Stimulated activated naive CD8-positive, alpha-beta T cell treated with anti-CD3 and anti-CD28 coated beads, Interleukin-15, amount 100 ng/mL, for 72 hours (primary cell): ENCODE data around the gene TFPI.
"Not testable (repeated sequence)": the region's sequence is repeated elsewhere in the genome, so short reads cannot be mapped to it uniquely, and the experiment has no call there.

Experiments
- ATAC-seq: fragments of 150-1000 bp; cut with Tn5 transposase; 2 replicates; pipeline ENCODE4 v1.10.0; 2021; ENCODE audit warnings: mild to moderate bottlenecking, moderate library complexity
- DNase-seq, 2 donors: peaks; one replicate each; pipeline ENCODE4 v3.0.0; 2021 to 2022
- H3K27ac Mint-ChIP-seq, 2 donors: one replicate each; pipeline ENCODE4 v1.8.0; 2022; ENCODE audit warnings: mild to moderate bottlenecking in 2 of 2, mixed read lengths in 2 of 2, moderate library complexity in 2 of 2
- H3K27me3 Mint-ChIP-seq: one replicate; pipeline ENCODE4 v1.8.0; 2022; ENCODE audit warnings: mixed read lengths
- H3K4me1 Mint-ChIP-seq: one replicate; pipeline ENCODE4 v1.8.0; 2022; ENCODE audit warnings: mild to moderate bottlenecking, mixed read lengths
- H3K4me3 Mint-ChIP-seq, 2 donors: one replicate each; pipeline ENCODE4 v1.8.0; 2022; ENCODE audit warnings: mild to moderate bottlenecking in 2 of 2, mixed read lengths in 2 of 2, moderate library complexity in 1 of 2
- H3K9me3 Mint-ChIP-seq, 2 donors: one replicate each; pipeline ENCODE4 v1.8.0; 2022; ENCODE audit warnings: mixed read lengths in 2 of 2

The TFPI gene

GRCh38 chr2:187554011-187554703 is at the start of gene TFPI:
Gene TFPI, minus strand, starts transcription at chr2:187554435. Its CDS starts 50,667 bp downstream, at chr2:187503768.
- ATAC-seq = no peak
- Mint-ChIP-seq H3K27me3 (peaks cover 17% of the 10 kb centered on the region), H3K4me3 (peak within 1 kb of the TSS; percentile 33 to 40), H3K4me1 (peaks cover 11% of the 10 kb centered on the region), H3K27ac (peak within 1 kb of the TSS in 1 of 2 donors; percentile 19), H3K9me3 (no peaks in the 10 kb centered on the region)
- DNase-seq = no peak

- H3K27ac Mint-ChIP-seq = no peak overlapping the region
- no peak overlapping the region for H3K4me3 Mint-ChIP-seq
- DNase-seq = no peak
- H3K9me3 Mint-ChIP-seq = peaks cover 5 to 8% of the 10 kb centered on the region in 2 donors
- ATAC-seq = no peak
- no peaks in the 10 kb centered on the region for H3K4me1 Mint-ChIP-seq
- no peaks in the 10 kb centered on the region for H3K27me3 Mint-ChIP-seq
Measured at GRCh38 chr2:187594801-187595200, 40.6 kb upstream of the TFPI start.

GRCh38 chr2:187593697-187594096 is 39.5 kb upstream of the TFPI start:
- ATAC-seq (no peak), DNase-seq (no peak)
- Mint-ChIP-seq H3K27me3 (no peaks in the 10 kb centered on the region), H3K4me1 (no peaks in the 10 kb centered on the region), H3K9me3 (peaks cover 7 to 8% of the 10 kb centered on the region in 2 donors), H3K27ac (no peak overlapping the region), H3K4me3 (no peak overlapping the region)

GRCh38 chr2:187593098-187593497 is 38.9 kb upstream of the TFPI start:
- peaks cover under 1% of the 10 kb centered on the region for H3K4me1 Mint-ChIP-seq
- no peaks in the 10 kb centered on the region for H3K27me3 Mint-ChIP-seq
- no peak overlapping the region for H3K27ac Mint-ChIP-seq
- no peak overlapping the region for H3K4me3 Mint-ChIP-seq
- peaks cover 9 to 10% of the 10 kb centered on the region in 2 donors for H3K9me3 Mint-ChIP-seq
- DNase-seq = no peak
- no peak for ATAC-seq

GRCh38 chr2:187590175-187590574 is 35.9 kb upstream of the TFPI start:
- ATAC-seq (no peak), DNase-seq (no peak)
- Mint-ChIP-seq H3K27me3 (no peaks in the 10 kb centered on the region), H3K4me1 (peaks cover 21% of the 10 kb centered on the region), H3K9me3 (peaks cover 22 to 29% of the 10 kb centered on the region in 2 donors), H3K27ac (no peak overlapping the region), H3K4me3 (no peak overlapping the region)

- peak; percentile 9 for DNase-seq
- Mint-ChIP-seq H3K4me3 (peak overlapping the region; percentile 17 to 42), H3K27ac (peak overlapping the region; percentile 89 to 90), H3K4me1 (peaks cover 21% of the 10 kb centered on the region), H3K27me3 (peaks cover 10% of the 10 kb centered on the region), H3K9me3 (peaks cover 27 to 35% of the 10 kb centered on the region in 2 donors)
- peak; percentile 97 for ATAC-seq
Measured at GRCh38 chr2:187586011-187586641, 31.9 kb upstream of the TFPI start.

- Mint-ChIP-seq H3K27ac (peak overlapping the region in 1 of 2 donors; percentile 2), H3K4me3 (peak overlapping the region in 1 of 2 donors; percentile 47), H3K4me1 (peaks cover 7% of the 10 kb centered on the region), H3K27me3 (peaks cover 10% of the 10 kb centered on the region), H3K9me3 (peaks cover 7 to 10% of the 10 kb centered on the region in 2 donors)
- ATAC-seq = no peak
- peak; percentile 13 to 39 for DNase-seq
Measured at GRCh38 chr2:187581125-187581896, 27.1 kb upstream of the TFPI start.

GRCh38 chr2:187580462-187581124 is 26.4 kb upstream of the TFPI start:
- peaks cover 10% of the 10 kb centered on the region for H3K27me3 Mint-ChIP-seq

GRCh38 chr2:187577310-187577709 is 23.1 kb upstream of the TFPI start:
- H3K4me1 Mint-ChIP-seq = no peaks in the 10 kb centered on the region
- ATAC-seq (peak; percentile 49), DNase-seq (no peak)
- peaks cover 3 to 6% of the 10 kb centered on the region in 2 donors for H3K9me3 Mint-ChIP-seq
- H3K27ac Mint-ChIP-seq = no peak overlapping the region
- no peak overlapping the region for H3K4me3 Mint-ChIP-seq
- no peaks in the 10 kb centered on the region for H3K27me3 Mint-ChIP-seq

More at GRCh38 chr2:187580462-187581124, 26.4 kb upstream of the TFPI start:
- ATAC-seq = no peak
- DNase-seq = no peak
- H3K4me3 Mint-ChIP-seq = no peak overlapping the region
- H3K4me1 Mint-ChIP-seq = no peaks in the 10 kb centered on the region
- H3K9me3 Mint-ChIP-seq = peaks cover 4 to 6% of the 10 kb centered on the region in 2 donors
- H3K27ac Mint-ChIP-seq = peak overlapping the region in 1 of 2 donors; percentile 33

- no peaks in the 10 kb centered on the region for H3K27me3 Mint-ChIP-seq
- peaks cover 7 to 10% of the 10 kb centered on the region in 2 donors for H3K9me3 Mint-ChIP-seq
- ATAC-seq (no peak), DNase-seq (no peak)
- no peak overlapping the region for H3K4me3 Mint-ChIP-seq
- H3K4me1 Mint-ChIP-seq = no peaks in the 10 kb centered on the region
- H3K27ac Mint-ChIP-seq = no peak overlapping the region
Measured at GRCh38 chr2:187576906-187577305, 22.7 kb upstream of the TFPI start.

- no peak for DNase-seq
- Mint-ChIP-seq H3K27me3 (no peaks in the 10 kb centered on the region), H3K4me3 (no peak overlapping the region), H3K27ac (no peak overlapping the region), H3K4me1 (no peaks in the 10 kb centered on the region), H3K9me3 (peaks cover 7 to 13% of the 10 kb centered on the region in 2 donors)
- no peak for ATAC-seq
Measured at GRCh38 chr2:187575751-187576067, 21.5 kb upstream of the TFPI start.

- Mint-ChIP-seq H3K9me3 (peaks cover 7 to 13% of the 10 kb centered on the region in 2 donors), H3K27me3 (no peaks in the 10 kb centered on the region), H3K4me3 (no peak overlapping the region), H3K4me1 (no peaks in the 10 kb centered on the region), H3K27ac (peak overlapping the region in 1 of 2 donors; percentile 78)
- ATAC-seq = no peak
- DNase-seq = no peak
Measured at GRCh38 chr2:187574969-187575750, 20.9 kb upstream of the TFPI start.

GRCh38 chr2:187573722-187574121 is 19.5 kb upstream of the TFPI start:
- DNase-seq = no peak
- no peak for ATAC-seq
- no peaks in the 10 kb centered on the region for H3K4me1 Mint-ChIP-seq
- no peak overlapping the region for H3K27ac Mint-ChIP-seq
- H3K4me3 Mint-ChIP-seq = no peak overlapping the region
- H3K27me3 Mint-ChIP-seq = no peaks in the 10 kb centered on the region
- peaks cover 7 to 13% of the 10 kb centered on the region in 2 donors for H3K9me3 Mint-ChIP-seq

GRCh38 chr2:187571996-187572395 is 17.8 kb upstream of the TFPI start:
- H3K27ac Mint-ChIP-seq, H3K4me3 Mint-ChIP-seq, ATAC-seq, DNase-seq, H3K4me1 Mint-ChIP-seq, H3K27me3 Mint-ChIP-seq: not testable (repeated sequence)
- peaks cover 7 to 13% of the 10 kb centered on the region in 2 donors for H3K9me3 Mint-ChIP-seq

- Mint-ChIP-seq H3K4me1 (no peaks in the 10 kb centered on the region), H3K4me3 (no peak overlapping the region), H3K9me3 (peaks cover 7 to 13% of the 10 kb centered on the region in 2 donors), H3K27me3 (no peaks in the 10 kb centered on the region), H3K27ac (no peak overlapping the region)
- no peak for DNase-seq
- ATAC-seq = no peak
Measured at GRCh38 chr2:187569571-187569970, 15.3 kb upstream of the TFPI start.
